ENCODE data around the gene ALKBH3.

Gene ALKBH3

DNA sequence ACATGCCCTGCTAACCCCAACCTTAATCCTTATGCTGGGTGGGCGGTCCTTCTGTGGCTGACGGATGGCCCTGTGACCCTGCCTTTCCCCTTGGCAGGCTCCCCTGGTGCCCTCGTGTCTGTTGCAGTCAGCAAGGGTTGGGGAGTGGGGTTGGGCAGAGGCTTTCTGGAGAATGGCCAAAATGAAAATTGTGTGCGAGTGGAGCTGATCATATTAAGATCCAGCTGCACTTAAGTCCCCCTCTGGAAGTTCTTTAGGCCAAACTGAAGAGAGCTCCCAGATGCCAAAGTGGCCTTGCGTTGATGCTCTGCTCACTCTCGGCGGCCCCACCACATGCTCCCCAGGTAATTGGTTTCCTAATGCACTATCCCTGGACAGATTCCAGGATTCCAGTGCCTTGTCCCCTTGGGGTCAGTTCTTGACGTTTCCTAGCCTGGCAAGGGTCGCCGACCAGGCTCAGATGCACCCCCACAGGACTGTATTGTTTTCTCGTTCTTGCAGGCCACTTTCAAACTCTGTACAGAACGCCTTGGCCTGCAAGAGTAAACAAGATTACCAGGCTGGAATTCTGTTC lies 45.4 kb downstream of the ALKBH3 start:
- no peak overlapping the region for H3K4me3 ChIP-seq (replicated peaks; ENCODE audit: insufficient read depth, low read length)
- TF ChIP-seq POLR2AphosphoS5 (IDR thresholded peaks at IDR 0.05; ENCODE audit: low read depth), result no peak
- TF ChIP-seq, protein P1, sequence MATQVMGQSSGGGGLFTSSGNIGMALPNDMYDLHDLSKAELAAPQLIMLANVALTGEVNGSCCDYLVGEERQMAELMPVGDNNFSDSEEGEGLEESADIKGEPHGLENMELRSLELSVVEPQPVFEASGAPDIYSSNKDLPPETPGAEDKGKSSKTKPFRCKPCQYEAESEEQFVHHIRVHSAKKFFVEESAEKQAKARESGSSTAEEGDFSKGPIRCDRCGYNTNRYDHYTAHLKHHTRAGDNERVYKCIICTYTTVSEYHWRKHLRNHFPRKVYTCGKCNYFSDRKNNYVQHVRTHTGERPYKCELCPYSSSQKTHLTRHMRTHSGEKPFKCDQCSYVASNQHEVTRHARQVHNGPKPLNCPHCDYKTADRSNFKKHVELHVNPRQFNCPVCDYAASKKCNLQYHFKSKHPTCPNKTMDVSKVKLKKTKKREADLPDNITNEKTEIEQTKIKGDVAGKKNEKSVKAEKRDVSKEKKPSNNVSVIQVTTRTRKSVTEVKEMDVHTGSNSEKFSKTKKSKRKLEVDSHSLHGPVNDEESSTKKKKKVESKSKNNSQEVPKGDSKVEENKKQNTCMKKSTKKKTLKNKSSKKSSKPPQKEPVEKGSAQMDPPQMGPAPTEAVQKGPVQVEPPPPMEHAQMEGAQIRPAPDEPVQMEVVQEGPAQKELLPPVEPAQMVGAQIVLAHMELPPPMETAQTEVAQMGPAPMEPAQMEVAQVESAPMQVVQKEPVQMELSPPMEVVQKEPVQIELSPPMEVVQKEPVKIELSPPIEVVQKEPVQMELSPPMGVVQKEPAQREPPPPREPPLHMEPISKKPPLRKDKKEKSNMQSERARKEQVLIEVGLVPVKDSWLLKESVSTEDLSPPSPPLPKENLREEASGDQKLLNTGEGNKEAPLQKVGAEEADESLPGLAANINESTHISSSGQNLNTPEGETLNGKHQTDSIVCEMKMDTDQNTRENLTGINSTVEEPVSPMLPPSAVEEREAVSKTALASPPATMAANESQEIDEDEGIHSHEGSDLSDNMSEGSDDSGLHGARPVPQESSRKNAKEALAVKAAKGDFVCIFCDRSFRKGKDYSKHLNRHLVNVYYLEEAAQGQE (IDR thresholded peaks at IDR 0.05; ENCODE audit: insufficient replicate concordance, low read depth), result no peak
- TF ChIP-seq, protein P2, sequence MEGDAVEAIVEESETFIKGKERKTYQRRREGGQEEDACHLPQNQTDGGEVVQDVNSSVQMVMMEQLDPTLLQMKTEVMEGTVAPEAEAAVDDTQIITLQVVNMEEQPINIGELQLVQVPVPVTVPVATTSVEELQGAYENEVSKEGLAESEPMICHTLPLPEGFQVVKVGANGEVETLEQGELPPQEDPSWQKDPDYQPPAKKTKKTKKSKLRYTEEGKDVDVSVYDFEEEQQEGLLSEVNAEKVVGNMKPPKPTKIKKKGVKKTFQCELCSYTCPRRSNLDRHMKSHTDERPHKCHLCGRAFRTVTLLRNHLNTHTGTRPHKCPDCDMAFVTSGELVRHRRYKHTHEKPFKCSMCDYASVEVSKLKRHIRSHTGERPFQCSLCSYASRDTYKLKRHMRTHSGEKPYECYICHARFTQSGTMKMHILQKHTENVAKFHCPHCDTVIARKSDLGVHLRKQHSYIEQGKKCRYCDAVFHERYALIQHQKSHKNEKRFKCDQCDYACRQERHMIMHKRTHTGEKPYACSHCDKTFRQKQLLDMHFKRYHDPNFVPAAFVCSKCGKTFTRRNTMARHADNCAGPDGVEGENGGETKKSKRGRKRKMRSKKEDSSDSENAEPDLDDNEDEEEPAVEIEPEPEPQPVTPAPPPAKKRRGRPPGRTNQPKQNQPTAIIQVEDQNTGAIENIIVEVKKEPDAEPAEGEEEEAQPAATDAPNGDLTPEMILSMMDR (IDR thresholded peaks at IDR 0.05; ENCODE audit: insufficient read depth, low read length), result no peak
- TF ChIP-seq GABPA (IDR thresholded peaks at IDR 0.05; ENCODE audit: low read depth), result no peak
- TF ChIP-seq SPI1 (IDR thresholded peaks at IDR 0.05; ENCODE audit: borderline replicate concordance, low read depth), result no peak
- no peak overlapping the region for H3K27ac ChIP-seq (replicated peaks)
- H3K27me3 ChIP-seq (ENCODE audit: insufficient read depth, poor library complexity, severe bottlenecking), result no peaks in the 10 kb centered on the region
- DNase-seq (ENCODE audit: low read depth in 1 of 2, low spot score in 1 of 2), result no peak

DNA sequence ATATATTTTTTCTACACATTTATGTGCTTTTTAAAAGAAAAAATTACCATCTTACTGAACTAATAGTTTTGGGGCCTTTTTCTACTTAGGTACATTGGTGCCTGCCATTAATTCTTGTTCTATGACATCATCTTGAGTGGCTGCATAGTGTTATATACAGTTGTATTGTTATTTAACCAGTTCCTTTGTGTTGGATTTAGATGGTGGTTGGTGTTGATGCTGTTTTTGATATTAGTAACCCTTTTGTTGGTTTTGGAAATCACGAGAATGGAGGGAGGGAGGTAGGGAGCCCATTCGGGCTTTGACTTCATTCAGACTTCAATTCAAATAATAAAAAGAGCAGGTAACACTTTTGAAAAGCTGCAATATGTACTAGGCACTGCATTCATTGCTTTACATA lies 46.4 kb downstream of the ALKBH3 start:
- TF ChIP-seq, protein P1 (IDR thresholded peaks at IDR 0.05; ENCODE audit: insufficient replicate concordance, low read depth), result no peak
- no peak for TF ChIP-seq POLR2AphosphoS5 (IDR thresholded peaks at IDR 0.05; ENCODE audit: low read depth)
- H3K4me3 ChIP-seq (replicated peaks; ENCODE audit: insufficient read depth, low read length), result no peak overlapping the region
- no peak overlapping the region for H3K27ac ChIP-seq (replicated peaks)
- DNase-seq (ENCODE audit: low read depth in 1 of 2, low spot score in 1 of 2), result no peak
- H3K27me3 ChIP-seq (ENCODE audit: insufficient read depth, poor library complexity, severe bottlenecking), result no peaks in the 10 kb centered on the region

DNA sequence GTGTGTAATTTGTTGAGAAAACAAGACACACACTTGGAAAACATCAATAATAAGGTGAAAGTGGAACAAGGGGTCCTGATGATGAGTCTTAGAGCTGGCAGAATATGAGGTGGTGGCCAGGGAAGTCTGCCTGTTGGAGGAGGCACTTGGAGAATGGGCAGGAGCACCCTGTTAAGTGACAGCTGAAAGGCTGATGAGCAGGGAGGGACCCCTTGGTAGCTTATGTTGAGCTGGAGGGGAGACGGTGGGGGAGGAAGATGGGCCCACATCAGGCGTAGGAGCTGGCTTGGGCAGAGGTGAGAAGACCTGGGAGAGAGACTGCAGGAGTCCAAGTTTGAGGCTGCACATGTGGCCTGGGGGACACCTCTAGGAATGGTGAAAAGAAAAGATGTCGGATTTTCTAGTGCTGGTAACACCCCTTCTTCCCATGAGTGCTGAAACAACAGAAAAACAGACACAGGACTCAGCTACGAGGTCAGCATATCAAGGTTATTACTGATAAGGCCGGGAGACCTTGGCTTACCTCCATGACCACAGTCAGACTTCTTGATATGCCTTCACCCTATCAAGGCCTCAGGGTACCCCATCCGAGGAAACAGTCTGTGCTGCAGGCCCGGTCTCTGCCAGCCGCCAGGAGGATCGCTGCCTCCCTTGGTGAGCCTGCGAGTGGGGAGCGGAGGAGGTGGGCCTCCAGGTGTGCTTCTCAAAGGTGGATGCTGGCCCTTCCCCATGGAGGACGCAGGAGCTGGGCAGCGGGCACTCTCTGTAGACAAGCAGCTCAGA lies 47.5 kb downstream of the ALKBH3 start:
- Histone ChIP-seq H3K27me3 (ENCODE audit: insufficient read depth, poor library complexity, severe bottlenecking) (no peaks in the 10 kb centered on the region), H3K4me3 (replicated peaks; ENCODE audit: insufficient read depth, low read length) (no peak overlapping the region), H3K27ac (replicated peaks) (no peak overlapping the region)
- TF ChIP-seq, protein P2 (IDR thresholded peaks at IDR 0.05; ENCODE audit: insufficient read depth, low read length), result no peak
- TF ChIP-seq GABPA (IDR thresholded peaks at IDR 0.05; ENCODE audit: low read depth) (no peak), SPI1 (IDR thresholded peaks at IDR 0.05; ENCODE audit: borderline replicate concordance, low read depth) (no peak), POLR2AphosphoS5 (IDR thresholded peaks at IDR 0.05; ENCODE audit: low read depth) (no peak)
- TF ChIP-seq, protein P1 (IDR thresholded peaks at IDR 0.05; ENCODE audit: insufficient replicate concordance, low read depth), result no peak
- no peak for DNase-seq (ENCODE audit: low read depth in 1 of 2, low spot score in 1 of 2)
